Astrocyte of the hippocampus (primary cell): ENCODE data around the gene CHRNA9.

Source experiments
- DNase-seq: peaks from one replicate; pipeline ENCODE4 v3.0.0; 2011; ENCODE audit warnings: low read depth, low spot score

Gene CHRNA9

DNA sequence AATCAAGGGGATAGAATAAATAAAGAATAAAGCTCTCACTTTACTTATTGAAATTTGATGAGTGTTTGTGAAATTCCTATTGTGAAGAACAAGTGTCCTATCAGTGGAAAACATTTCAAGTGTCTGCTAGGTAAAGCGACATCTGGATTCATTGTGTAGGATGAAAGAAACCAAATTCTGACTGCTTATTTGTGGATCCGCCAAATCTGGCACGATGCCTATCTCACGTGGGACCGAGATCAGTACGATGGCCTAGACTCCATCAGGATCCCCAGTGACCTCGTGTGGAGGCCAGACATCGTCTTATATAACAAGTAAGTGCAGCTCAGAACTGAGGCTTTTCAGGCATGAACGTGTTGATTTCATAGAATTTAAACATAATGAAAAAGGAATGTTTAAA, 1.9 kb downstream of the CHRNA9 start:
- DNase-seq, result no peak

- DNase-seq, result no peak
These were observed 2.4 kb downstream of the CHRNA9 start for GRCh38 chr4:40337523-40337922.

GRCh38 chr4:40340030-40340429, 4.9 kb downstream of the CHRNA9 start:
- no peak for DNase-seq

- DNase-seq, result no peak
These were observed 12.3 kb downstream of the CHRNA9 start for GRCh38 chr4:40347472-40347871.

DNA sequence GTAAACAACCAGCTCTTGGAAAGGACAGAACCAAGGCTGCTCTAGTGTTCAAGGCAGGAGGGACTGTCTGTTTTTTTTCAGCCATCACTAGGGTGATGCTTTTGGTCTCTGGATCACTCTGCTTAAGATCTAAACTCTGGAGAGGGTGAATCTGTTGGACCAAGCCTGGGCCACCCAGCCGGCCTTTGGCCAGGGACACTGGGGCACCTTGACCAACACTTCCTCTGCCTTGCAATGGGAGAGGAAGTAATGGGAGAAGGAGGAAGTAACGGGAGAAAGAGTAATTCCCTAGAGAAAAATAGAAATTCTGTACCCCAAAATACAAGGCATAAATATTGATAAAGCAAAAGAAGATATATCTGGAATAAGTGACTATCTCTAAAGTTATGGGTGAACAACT, 12.9 kb downstream of the CHRNA9 start:
- DNase-seq, result no peak

- DNase-seq, result peak; percentile 40
These were observed 14.5 kb downstream of the CHRNA9 start for GRCh38 chr4:40349561-40350198.

GRCh38 chr4:40350627-40351227, 15.6 kb downstream of the CHRNA9 start:
- no peak for DNase-seq

- no peak for DNase-seq
These were observed 19.0 kb downstream of the CHRNA9 start for GRCh38 chr4:40354158-40354557.

GRCh38 chr4:40355131-40355530, 20.0 kb downstream of the CHRNA9 start:
- DNase-seq, result no peak

DNA sequence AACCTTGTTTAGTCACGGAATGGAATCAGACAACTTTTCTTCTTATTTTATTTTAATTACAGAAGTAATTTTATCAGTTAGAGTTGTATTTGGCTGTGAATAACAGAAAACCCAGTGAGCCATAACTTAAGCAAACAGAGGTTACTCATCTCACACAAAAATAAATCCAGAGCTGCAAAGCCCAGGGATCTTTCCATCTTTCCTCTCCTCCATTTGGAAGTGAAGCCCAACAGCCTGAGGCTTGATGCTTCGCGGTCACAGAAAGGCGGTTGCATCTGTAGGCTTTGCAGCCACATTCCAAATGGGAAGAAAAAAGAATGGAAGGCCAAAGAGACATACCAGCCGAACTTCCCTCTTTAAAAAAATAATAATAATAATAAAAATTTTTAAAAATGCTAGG, 22.6 kb downstream of the CHRNA9 start:
- no peak for DNase-seq

GRCh38 chr4:40361338-40361737, 26.2 kb downstream of the CHRNA9 start:
- no peak for DNase-seq

DNA sequence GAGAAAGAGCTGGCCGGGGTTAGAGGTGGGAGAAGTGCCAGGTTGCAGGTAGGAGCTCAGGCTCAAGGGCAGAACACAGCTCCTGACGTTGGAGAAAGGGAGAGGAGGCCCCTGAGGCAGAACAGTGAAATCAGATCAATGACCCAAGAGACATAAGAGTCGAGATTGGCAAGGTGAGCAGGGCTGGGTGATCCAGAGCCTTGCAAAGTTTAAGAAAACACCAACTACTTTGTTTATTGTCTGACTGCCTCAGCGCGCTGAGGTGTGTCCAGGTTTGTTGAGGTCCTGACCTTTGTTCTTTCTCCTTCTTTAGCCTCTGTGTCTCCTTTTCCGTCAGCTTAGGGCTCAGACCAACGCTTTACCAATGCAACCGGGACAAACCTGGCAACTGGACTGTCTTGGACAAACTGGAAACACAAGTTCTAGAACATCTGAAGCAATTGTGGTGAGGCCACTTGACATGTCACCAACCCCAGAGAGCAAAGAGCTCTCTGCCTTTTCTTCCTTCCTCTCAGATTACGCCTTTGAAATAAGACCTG, 28.3 kb downstream of the CHRNA9 start:
- DNase-seq, result no peak

- DNase-seq, result no peak
These were observed 28.8 kb downstream of the CHRNA9 start for GRCh38 chr4:40363945-40364344.

DNA sequence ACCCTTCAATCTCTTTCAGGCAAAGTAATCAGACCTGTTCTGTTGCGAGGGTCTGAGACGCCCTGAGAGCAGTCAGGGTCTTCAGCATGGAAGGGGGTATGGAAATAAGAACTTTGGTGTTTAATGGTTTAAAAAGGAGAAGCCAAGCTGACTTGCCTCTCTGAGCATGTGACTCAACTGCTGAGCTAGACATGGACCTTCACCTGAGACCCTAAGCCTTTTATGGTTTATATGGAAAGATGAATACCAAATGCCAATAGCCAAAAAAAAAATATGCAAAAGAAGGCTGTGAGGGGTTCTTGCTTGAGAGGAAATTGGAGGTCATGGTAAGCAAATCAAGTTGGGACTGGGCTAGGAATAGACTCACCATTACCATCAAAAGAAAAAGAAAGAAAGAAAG, 30.6 kb downstream of the CHRNA9 start:
- no peak for DNase-seq

- DNase-seq, result no peak
These were observed 32.3 kb downstream of the CHRNA9 start for GRCh38 chr4:40367451-40367850.

GRCh38 chr4:40369437-40370274, 34.5 kb downstream of the CHRNA9 start:
- no peak for DNase-seq

DNA sequence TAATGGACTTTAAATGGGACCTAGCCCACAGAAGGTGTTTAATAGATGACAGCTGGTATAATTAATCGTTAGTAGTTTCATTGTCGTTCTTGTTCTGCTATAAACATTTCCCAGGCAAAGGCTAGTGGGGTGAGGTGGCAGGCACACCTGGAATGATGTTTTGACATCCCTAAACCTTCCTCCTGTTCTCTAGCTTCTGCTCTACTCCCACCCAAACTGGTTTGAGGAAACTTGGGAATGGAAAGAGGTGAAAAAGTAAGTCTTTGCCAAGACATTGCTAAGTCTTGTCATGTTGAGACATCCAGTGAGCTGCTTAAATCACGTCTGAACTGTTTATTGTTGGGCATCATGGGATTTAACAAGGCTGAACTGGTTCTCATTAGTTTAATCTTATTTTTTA, 37.5 kb downstream of the CHRNA9 start:
- DNase-seq, result no peak

GRCh38 chr4:40373636-40374035, 38.5 kb downstream of the CHRNA9 start:
- DNase-seq, result no peak

DNA sequence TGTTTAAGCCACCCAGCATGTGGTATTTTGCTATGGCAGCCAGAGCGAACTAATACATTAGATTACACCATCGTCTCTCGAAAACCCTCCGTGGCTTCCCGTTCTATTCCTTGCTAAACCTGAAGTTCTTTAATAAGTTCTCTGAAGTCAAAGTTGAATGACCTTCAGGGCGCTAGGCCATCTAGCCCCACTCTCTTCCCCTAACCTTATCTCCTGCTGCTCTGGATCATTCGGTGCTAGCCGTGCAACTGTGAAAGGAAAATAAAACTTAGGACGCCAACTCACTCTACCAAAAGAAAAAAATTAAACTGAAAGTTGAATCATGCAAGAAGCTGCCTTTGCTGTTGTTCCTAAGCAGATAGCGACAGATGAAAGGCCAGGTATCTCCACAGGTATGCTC, 40.0 kb downstream of the CHRNA9 start:
- DNase-seq, result no peak

- no peak for DNase-seq
These were observed 40.5 kb downstream of the CHRNA9 start for GRCh38 chr4:40375620-40376019.

- no peak for DNase-seq
These were observed 42.6 kb downstream of the CHRNA9 start for GRCh38 chr4:40377512-40378365.

DNA sequence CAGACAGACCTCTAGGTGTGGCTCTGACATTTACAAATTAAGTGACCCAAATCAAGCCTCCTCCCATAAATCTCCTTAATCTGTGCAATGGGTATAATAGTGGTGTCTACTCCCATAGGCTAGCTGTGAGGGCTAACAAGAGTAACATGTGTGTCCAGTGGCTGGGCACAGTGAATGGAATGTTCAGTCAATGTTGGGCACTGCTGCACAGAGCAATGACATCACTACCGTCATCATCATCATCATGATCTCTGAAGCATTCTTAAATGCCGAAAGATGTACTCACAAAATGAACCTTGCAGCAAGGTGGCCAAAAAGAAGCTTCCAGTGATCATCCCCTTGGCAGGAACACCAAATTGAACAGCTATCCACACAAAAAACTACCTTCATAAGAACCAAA, 43.5 kb downstream of the CHRNA9 start:
- no peak for DNase-seq
